Left ventricle myocardium superior (tissue), 1 donor: ENCODE data around the gene ARF4. TPM values are rescaled to one million over a fixed set of nuclear protein-coding genes. Genes with fewer than 3 reads are reported as not detected.
"Not testable (repeated sequence)": the region's sequence is repeated elsewhere in the genome, so short reads cannot be mapped to it uniquely, and the experiment has no call there.

Experiments used
- ATAC-seq: fragments of 200-7000 bp; cut with Tn5 transposase; one replicate; pipeline ENCODE4 v1.9.1; 2020; ENCODE audit warnings: mild to moderate bottlenecking, moderate library complexity
- DNase-seq: peaks from one replicate; pipeline ENCODE4 v3.0.0-alpha.2; 2020
- intact Hi-C: fragments of 100-400 bp; cut with micrococcal nuclease; formaldehyde crosslinking; loops from one replicate; pipeline ENCODE4 v1.11.0; 2022
- long read RNA-seq: library from polyadenylated mRNA; unstranded; transcript quantifications from one replicate; pipeline ENCODE4 v2.0.0, GENCODE V29; 2021
- total RNA-seq: library from RNA; stranded (reverse); fragmentation: NEBNext Ultra II Directional; extraction: Animal tissue kit (Norgen Biotek cat#: 25700); gene quantifications from one replicate; pipeline ENCODE4 v1.2.1, GENCODE V29; 2021
- donor health status: DM: no; HTN: yes; CAD: no; lungs with severe emphysema.

The ARF4 gene
- 61.0 TPM for total RNA-seq
- long read RNA-seq, transcript ARF4-201 (6 exons, 1,660 nt): major isoform, 41 of 45 reads
- long read RNA-seq, partial matches to known transcripts: 0 of 45 reads
- long read RNA-seq, other reads (novel, unspliced or antisense): 4 of 45 reads

- ATAC-seq (peak; percentile 95), DNase-seq (peak; percentile 100)
- intact Hi-C loops: no loop called here
Observed at GRCh38 chr3:57597127-57597923, at the start of gene ARF4. ARF4 (minus strand) TSS chr3:57597344; CDS start chr3:57597140, 204 bp downstream.

GRCh38 chr3:57646723-57647122 lies 49.6 kb upstream of the ARF4 start:
- ATAC-seq (peak; percentile 90), DNase-seq (no peak)
- intact Hi-C loops: loop anchor here (10.0 kb wide), 1 partner anchor 198 kb away; no protein-coding TSS in a partner anchor

GRCh38 chr3:57644740-57645139 lies 47.6 kb upstream of the ARF4 start:
- ATAC-seq (no peak), DNase-seq (no peak)
- intact Hi-C loops: loop anchor here (10.0 kb wide), 1 partner anchor 200 kb away; no protein-coding TSS in a partner anchor

GRCh38 chr3:57637391-57637790 lies 40.2 kb upstream of the ARF4 start:
- intact Hi-C loops: no loop called here
- DNase-seq (no peak), ATAC-seq (no peak)

GRCh38 chr3:57634259-57634658 lies 37.1 kb upstream of the ARF4 start:
- DNase-seq, intact Hi-C loops, ATAC-seq: not testable (repeated sequence)

- intact Hi-C loops: no loop called here
- DNase-seq: no peak
- no peak for ATAC-seq
Observed at GRCh38 chr3:57627976-57628375, 30.8 kb upstream of the ARF4 start.

GRCh38 chr3:57624801-57625200 lies 27.7 kb upstream of the ARF4 start:
- DNase-seq (no peak), ATAC-seq (no peak)
- intact Hi-C loops: no loop called here

GRCh38 chr3:57622362-57622761 lies 25.2 kb upstream of the ARF4 start:
- DNase-seq: no peak
- intact Hi-C loops: no loop called here
- no peak for ATAC-seq

GRCh38 chr3:57617739-57618138 lies 20.6 kb upstream of the ARF4 start:
- DNase-seq (no peak), ATAC-seq (no peak)
- intact Hi-C loops: no loop called here

- intact Hi-C loops: no loop called here
- no peak for ATAC-seq
Observed at GRCh38 chr3:57616233-57616632, 19.1 kb upstream of the ARF4 start.

GRCh38 chr3:57611870-57612269 lies 14.7 kb upstream of the ARF4 start:
- ATAC-seq, DNase-seq, intact Hi-C loops: not testable (repeated sequence)

More at GRCh38 chr3:57616233-57616632, 19.1 kb upstream of the ARF4 start:
- DNase-seq: no peak

GRCh38 chr3:57605683-57606082 lies 8.5 kb upstream of the ARF4 start:
- ATAC-seq: no peak
- no peak for DNase-seq
- intact Hi-C loops: no loop called here

GRCh38 chr3:57604971-57605370 lies 7.8 kb upstream of the ARF4 start:
- intact Hi-C loops: no loop called here
- DNase-seq (no peak), ATAC-seq (no peak)

GRCh38 chr3:57600195-57600594 lies 3.1 kb upstream of the ARF4 start:
- no peak for ATAC-seq

GRCh38 chr3:57598765-57599360 lies 1.7 kb upstream of the ARF4 start:
- DNase-seq (no peak), ATAC-seq (no peak)
- intact Hi-C loops: no loop called here

More at GRCh38 chr3:57600195-57600594, 3.1 kb upstream of the ARF4 start:
- intact Hi-C loops: no loop called here
- no peak for DNase-seq

- intact Hi-C loops: no loop called here
Observed at GRCh38 chr3:57596495-57597126, 533 bp downstream of the ARF4 start.

GRCh38 chr3:57594576-57594975 lies 2.6 kb downstream of the ARF4 start:
- no peak for DNase-seq
- no peak for ATAC-seq
- intact Hi-C loops: no loop called here

More at GRCh38 chr3:57596495-57597126, 533 bp downstream of the ARF4 start:
- peak; percentile 76 for ATAC-seq
- DNase-seq: peak; percentile 88

- intact Hi-C loops: no loop called here
- DNase-seq (no peak), ATAC-seq (no peak)
Observed at GRCh38 chr3:57594144-57594543, 3.0 kb downstream of the ARF4 start.

- no peak for DNase-seq
- intact Hi-C loops: no loop called here
- ATAC-seq: no peak
Observed at GRCh38 chr3:57592306-57592705, 4.8 kb downstream of the ARF4 start.

- intact Hi-C loops: no loop called here
- ATAC-seq (no peak), DNase-seq (no peak)
Observed at GRCh38 chr3:57587905-57588304, 9.2 kb downstream of the ARF4 start.
